Mesenchymal stem cell (in vitro differentiated cells and primary cell): ENCODE results near the gene PHF20. TPM values are rescaled to one million over a fixed set of nuclear protein-coding genes. Genes with fewer than 3 reads are reported as not detected.
A peak's percentile ranks its signal among the peaks of the same experiment; 100 is the strongest.
"Not testable (repeated sequence)": the region's sequence is repeated elsewhere in the genome, so short reads cannot be mapped to it uniquely, and the experiment has no call there.

ENCODE experiments used
- DNase-seq: peaks from one replicate; pipeline ENCODE4 v3.0.0-alpha.2; 2013
- H2AFZ ChIP-seq: one replicate; pipeline ENCODE4 v1.6.1; 2013; ENCODE audit warnings: low read depth, mild to moderate bottlenecking, control low read depth, inconsistent platforms, low read length, moderate library complexity
- H2AK5ac ChIP-seq: 2 replicates; pipeline ENCODE4 v1.6.1; 2013; ENCODE audit warnings: low read length, moderate library complexity, mild to moderate bottlenecking, inconsistent platforms; ENCODE audit not compliant: severe bottlenecking
- H2BK120ac ChIP-seq: one replicate; pipeline ENCODE4 v1.6.1; 2013; ENCODE audit warnings: low read depth, mild to moderate bottlenecking, inconsistent platforms, low read length, moderate library complexity
- H2BK12ac ChIP-seq, 2 experiments: one replicate each; pipeline ENCODE4 v1.6.1; 2013; ENCODE audit warnings: inconsistent platforms in 2 of 2, low read length in 2 of 2, mild to moderate bottlenecking in 2 of 2, moderate library complexity in 2 of 2, control low read depth in 1 of 2
- H2BK15ac ChIP-seq: one replicate; pipeline ENCODE4 v1.6.1; 2013; ENCODE audit warnings: mild to moderate bottlenecking, low read depth, inconsistent platforms; ENCODE audit not compliant: poor library complexity, severe bottlenecking
- H2BK5ac ChIP-seq: 2 replicates; pipeline ENCODE4 v1.6.1; 2013; ENCODE audit warnings: low read depth, mild to moderate bottlenecking, low read length, control low read depth, inconsistent platforms; ENCODE audit not compliant: poor library complexity, severe bottlenecking
- H3K14ac ChIP-seq, 2 experiments: one replicate each; pipeline ENCODE4 v1.6.1; 2013; ENCODE audit warnings: inconsistent platforms in 2 of 2, low read length in 2 of 2, control low read depth in 1 of 2, mild to moderate bottlenecking in 1 of 2, moderate library complexity in 1 of 2
- H3K18ac ChIP-seq, 2 experiments: one replicate each; pipeline ENCODE4 v1.6.1; 2013; ENCODE audit warnings: inconsistent platforms in 2 of 2, low read length in 2 of 2, control low read depth in 1 of 2, low read depth in 1 of 2, mild to moderate bottlenecking in 1 of 2
- H3K23ac ChIP-seq, 2 experiments: one replicate each; pipeline ENCODE4 v1.6.1; 2013; ENCODE audit warnings: inconsistent platforms in 2 of 2, low read length in 2 of 2, mild to moderate bottlenecking in 2 of 2, moderate library complexity in 2 of 2, control low read depth in 1 of 2
- H3K27ac ChIP-seq: 2 replicates; pipeline ENCODE4 v1.5.1; 2013; ENCODE audit warnings: mild to moderate bottlenecking, moderate library complexity, low read length, control low read depth, inconsistent platforms; ENCODE audit not compliant: poor library complexity, severe bottlenecking
- H3K27me3 ChIP-seq, 2 experiments: 2 replicates each; pipeline versions ENCODE4 v1.6.1 to v1.7.0; 2013; ENCODE audit warnings: low read length in 2 of 2, mild to moderate bottlenecking in 2 of 2, moderate library complexity in 2 of 2, control low read depth in 1 of 2, inconsistent platforms in 1 of 2; ENCODE audit not compliant: control insufficient read depth in 1 of 2, insufficient read depth in 1 of 2
- H3K36me3 ChIP-seq, 2 experiments: 2 replicates each; pipeline versions ENCODE4 v1.6.1 to v1.7.0; 2013; ENCODE audit warnings: low read length in 2 of 2, control low read depth in 1 of 2, inconsistent platforms in 1 of 2, low read depth in 1 of 2, mild to moderate bottlenecking in 1 of 2; ENCODE audit not compliant: insufficient read depth in 2 of 2, control insufficient read depth in 1 of 2
- H3K4ac ChIP-seq, 2 experiments: one replicate each; pipeline ENCODE4 v1.6.1; 2013; ENCODE audit warnings: inconsistent platforms in 2 of 2, low read length in 2 of 2, mild to moderate bottlenecking in 2 of 2, moderate library complexity in 2 of 2, control low read depth in 1 of 2, low read depth in 1 of 2
- H3K4me1 ChIP-seq: 2 replicates; pipeline ENCODE4 v1.6.1; 2013; ENCODE audit warnings: low read depth, low read length, control low read depth; ENCODE audit not compliant: control insufficient read depth, insufficient read depth
- H3K4me2 ChIP-seq: 2 replicates; pipeline ENCODE4 v1.6.1; 2013; ENCODE audit warnings: low read length, mild to moderate bottlenecking, inconsistent platforms; ENCODE audit not compliant: poor library complexity, severe bottlenecking
- H3K4me3 ChIP-seq, 2 experiments: 2 replicates each; pipeline versions ENCODE4 v1.5.1 to v1.7.0; 2013; ENCODE audit warnings: low read length in 2 of 2, mild to moderate bottlenecking in 2 of 2, control low read depth in 1 of 2, low read depth in 1 of 2; ENCODE audit not compliant: insufficient read depth in 1 of 2
- H3K79me1 ChIP-seq: replicated peaks from 2 replicates; pipeline ENCODE4 v1.6.1; 2013; ENCODE audit warnings: mild to moderate bottlenecking, control low read depth, low read length, inconsistent platforms; ENCODE audit not compliant: poor library complexity, severe bottlenecking
- H3K9ac ChIP-seq: 2 replicates; pipeline ENCODE4 v1.7.0; 2013; ENCODE audit warnings: mild to moderate bottlenecking, low read length, moderate library complexity
- H3K9me3 ChIP-seq: 2 replicates; pipeline ENCODE4 v1.7.0; 2013; ENCODE audit warnings: mild to moderate bottlenecking, low read length; ENCODE audit not compliant: control insufficient read depth
- H4K8ac ChIP-seq: one replicate; pipeline ENCODE4 v1.6.1; 2013; ENCODE audit warnings: inconsistent platforms, mild to moderate bottlenecking, low read length, moderate library complexity
- H4K91ac ChIP-seq: one replicate; pipeline ENCODE4 v1.6.1; 2013; ENCODE audit warnings: mild to moderate bottlenecking, low read length, inconsistent platforms
- WGBS: methylation state at CpG from one replicate; pipeline ENCODE4 v1.1.7; 2013; ENCODE audit warnings: mixed read lengths; 5-methylcytosine and 5-hydroxymethylcytosine counted together
- polyA plus RNA-seq, 2 experiments: library from polyadenylated mRNA; stranded (reverse); fragments of 200-250 nt; gene quantifications; one replicate each; pipeline ENCODE4 v1.2.3, GENCODE V29; 2013

The PHF20 gene
- 24.7 TPM for polyA plus RNA-seq (2013, experiment 1 of 2)
- 24.0 TPM for polyA plus RNA-seq (2013, experiment 2 of 2)

DNA sequence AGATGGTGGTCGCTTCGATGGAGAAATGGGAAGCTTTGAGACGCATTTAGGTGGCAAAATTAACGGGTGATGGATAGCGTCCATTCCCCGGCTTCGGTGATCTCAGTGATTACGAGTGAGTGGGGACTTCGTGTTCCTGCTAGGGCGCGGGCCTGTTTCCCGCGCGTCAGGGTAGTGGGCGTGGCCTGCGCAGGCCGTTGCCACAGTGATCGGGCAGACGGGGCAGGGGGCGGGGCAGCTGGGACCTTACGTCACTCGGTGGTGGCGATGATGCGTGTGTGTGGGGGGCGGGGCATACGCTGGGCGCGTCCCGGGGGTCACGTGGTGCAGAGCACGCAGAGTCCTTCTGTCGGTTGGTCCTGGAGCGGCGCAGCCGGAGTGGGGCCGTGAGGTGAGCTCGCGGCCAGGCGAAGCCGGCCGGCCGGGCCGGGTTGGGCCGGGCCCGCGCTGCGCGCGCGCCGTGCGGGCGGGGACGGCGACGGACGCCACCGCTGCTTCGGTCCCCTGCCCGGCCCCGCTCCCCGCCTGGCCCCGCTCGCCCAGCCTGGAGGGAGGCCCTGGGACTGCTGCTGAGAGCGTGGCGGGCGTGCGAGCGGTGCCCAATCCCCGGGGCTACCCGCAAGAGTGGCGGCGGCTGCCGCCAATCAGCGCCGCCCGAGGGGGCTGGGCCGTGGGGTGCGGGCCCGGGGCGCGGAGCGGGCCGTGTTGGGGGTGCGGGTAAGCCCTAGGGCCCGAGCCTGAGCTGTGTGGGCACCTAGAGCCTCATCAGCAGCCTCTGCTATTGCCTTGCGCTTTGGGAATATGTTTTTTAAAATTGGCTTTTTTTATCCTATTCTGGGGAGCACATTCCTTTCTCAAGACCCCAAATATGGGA lies at the start of gene PHF20:
Gene PHF20 (plus strand): TSS at position 327 of the 874 bp plus-strand sequence. CDS start 29,508 bp downstream, outside the sequence.
- H3K4me3 ChIP-seq: peak within 1 kb of the TSS; percentile 70 to 91
- H3K14ac ChIP-seq: no peak within 1 kb of the TSS
- peak within 1 kb of the TSS; percentile 7 for H4K91ac ChIP-seq
- peaks cover 0 to 12% of the 10 kb centered on the region in 2 experiments for H3K36me3 ChIP-seq
- H3K27me3 ChIP-seq: no peaks in the 10 kb centered on the region
- H3K9me3 ChIP-seq: no peaks in the 10 kb centered on the region
- no peak within 1 kb of the TSS for H3K23ac ChIP-seq
- H2BK15ac ChIP-seq: no peak within 1 kb of the TSS
- peak within 1 kb of the TSS; percentile 42 for H2BK120ac ChIP-seq
- H2AFZ ChIP-seq: no peak within 1 kb of the TSS
- peak within 1 kb of the TSS in 1 of 2 experiments; percentile 67 for H3K4ac ChIP-seq
- peak; percentile 96 for DNase-seq
- peak within 1 kb of the TSS; percentile 7 for H4K8ac ChIP-seq
- H2BK5ac ChIP-seq: no peak within 1 kb of the TSS
- peak within 1 kb of the TSS; percentile 21 to 66 for H2BK12ac ChIP-seq
- H2AK5ac ChIP-seq: peak within 1 kb of the TSS; percentile 2
- peaks cover 11% of the 10 kb centered on the region for H3K79me1 ChIP-seq
- H3K9ac ChIP-seq: peak within 1 kb of the TSS; percentile 98
- WGBS: 7% methylated on average over 58 of the region's 87 CpGs
- peaks cover 15% of the 10 kb centered on the region for H3K4me1 ChIP-seq
- peak within 1 kb of the TSS; percentile 64 to 78 for H3K18ac ChIP-seq
- peak within 1 kb of the TSS; percentile 86 for H3K4me2 ChIP-seq
- H3K27ac ChIP-seq: no peak within 1 kb of the TSS

DNA sequence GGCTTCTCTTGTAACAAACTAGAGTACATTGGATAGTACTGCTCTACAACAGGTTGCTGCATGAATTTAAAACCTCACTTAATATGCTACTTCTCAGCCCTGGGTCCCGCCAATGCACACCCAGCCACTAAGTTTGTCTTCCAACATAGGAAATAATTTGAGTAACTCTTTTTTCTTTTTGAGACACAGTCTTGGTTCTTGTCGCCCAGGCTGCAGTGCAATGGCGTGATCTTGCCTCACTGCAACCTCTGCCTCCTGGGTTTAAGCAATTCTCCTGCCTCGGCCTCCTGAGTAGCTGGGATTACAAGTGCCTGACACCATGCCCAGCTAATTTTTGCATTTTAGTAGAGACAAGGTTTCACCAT lies 48.6 kb upstream of the PHF20 start:
- not testable (repeated sequence) for H3K9me3 ChIP-seq, H2AFZ ChIP-seq, H2BK5ac ChIP-seq, H3K27me3 ChIP-seq, H4K8ac ChIP-seq, H2AK5ac ChIP-seq, H4K91ac ChIP-seq, H2BK12ac ChIP-seq, H3K4me1 ChIP-seq, H3K27ac ChIP-seq, H2BK15ac ChIP-seq, H3K9ac ChIP-seq, H2BK120ac ChIP-seq, H3K4me2 ChIP-seq, H3K79me1 ChIP-seq, H3K18ac ChIP-seq, H3K14ac ChIP-seq, H3K4ac ChIP-seq, H3K23ac ChIP-seq, H3K4me3 ChIP-seq, DNase-seq
- WGBS: 99% methylated on average over 4 of the region's 4 CpGs
- peaks cover 75 to 95% of the 10 kb centered on the region in 2 experiments for H3K36me3 ChIP-seq

DNA sequence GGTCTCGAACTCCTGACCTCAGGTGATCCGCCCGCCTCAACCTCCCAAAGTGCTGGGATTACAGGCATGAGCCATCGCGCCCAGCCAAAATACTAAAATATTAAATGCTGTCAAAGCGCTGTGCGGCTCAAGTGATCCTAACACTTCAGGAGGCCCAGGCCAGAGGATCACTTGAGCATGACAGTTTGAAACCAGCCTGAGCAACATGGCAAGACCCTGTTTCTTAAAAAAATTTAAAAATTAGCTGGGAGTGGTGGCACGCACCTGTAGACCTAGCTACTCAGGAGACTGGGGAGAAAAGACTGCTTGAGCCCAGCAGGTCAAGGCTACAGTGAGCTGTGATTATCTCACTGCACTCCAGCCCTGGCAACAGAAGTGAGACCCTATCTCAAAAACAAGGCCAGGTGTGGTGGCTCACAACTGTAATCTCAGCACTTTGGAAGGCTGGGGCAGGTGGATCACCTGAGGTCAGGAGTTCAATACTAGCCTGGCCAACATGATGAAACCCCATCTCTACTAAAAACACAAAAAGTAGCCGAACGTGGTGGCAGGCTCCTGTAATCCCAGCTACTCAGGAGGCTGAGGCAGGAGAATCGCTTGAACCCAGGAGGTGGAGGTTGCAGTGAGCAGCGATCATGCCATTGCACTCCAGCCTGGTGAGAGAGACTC lies 48.0 kb upstream of the PHF20 start:
- H4K8ac ChIP-seq, H3K18ac ChIP-seq, H3K4me3 ChIP-seq, DNase-seq, H2BK12ac ChIP-seq, H3K4me2 ChIP-seq, H3K4ac ChIP-seq, H3K27me3 ChIP-seq, H3K23ac ChIP-seq, H3K27ac ChIP-seq, H4K91ac ChIP-seq, H3K9ac ChIP-seq, H3K4me1 ChIP-seq, H2AFZ ChIP-seq, H2BK5ac ChIP-seq, H2BK15ac ChIP-seq, H2BK120ac ChIP-seq, H3K14ac ChIP-seq, H3K79me1 ChIP-seq, H3K9me3 ChIP-seq, H2AK5ac ChIP-seq: not testable (repeated sequence)
- H3K36me3 ChIP-seq: peaks cover 73 to 95% of the 10 kb centered on the region in 2 experiments
- 98% methylated on average over 12 of the region's 12 CpGs for WGBS
